HL-60 (cell line): Measurements from ENCODE around the gene RBBP4.

Experiments used
- DNase-seq, 2 experiments: peaks; one replicate each; pipeline ENCODE4 v3.0.0-alpha.2; 2010 to 2020; ENCODE audit warnings: low read depth in 1 of 2, low spot score in 1 of 2
- H3K27ac ChIP-seq: fragments of 250-450 bp; sonication (Bioruptor Pico); replicated peaks from 2 replicates; pipeline ENCODE4 v1.5.1; 2020; ENCODE audit warnings: mild to moderate bottlenecking, moderate library complexity
- H3K27me3 ChIP-seq: fragments of 250-450 bp; sonication (Bioruptor Pico); 2 replicates; pipeline ENCODE4 v1.5.1; 2021; ENCODE audit warnings: mild to moderate bottlenecking, moderate library complexity; ENCODE audit not compliant: insufficient read depth, poor library complexity, severe bottlenecking
- H3K4me3 ChIP-seq: replicated peaks from 2 replicates; pipeline ENCODE4 v1.5.1; 2011; ENCODE audit warnings: mild to moderate bottlenecking, control low read depth, low read length; ENCODE audit not compliant: insufficient read depth
- CTCF ChIP-seq: IDR thresholded peaks from one replicate; pipeline ENCODE4 v1.5.1; 2011; ENCODE audit warnings: low read length, control low read depth, inconsistent platforms; ENCODE audit not compliant: insufficient read depth
- GABPA ChIP-seq: IDR thresholded peaks from 2 replicates; pipeline ENCODE4 v1.6.1; 2012; ENCODE audit warnings: low read depth
- POLR2AphosphoS5 ChIP-seq: IDR thresholded peaks from 2 replicates; pipeline ENCODE4 v1.6.1; 2012; ENCODE audit warnings: low read depth
- REST ChIP-seq: IDR thresholded peaks from 2 replicates; pipeline ENCODE4 v1.6.1; 2012; ENCODE audit warnings: low read depth; ENCODE audit not compliant: insufficient replicate concordance
- SPI1 ChIP-seq: IDR thresholded peaks from 2 replicates; pipeline ENCODE4 v1.6.1; 2012; ENCODE audit warnings: low read depth, mild to moderate bottlenecking, borderline replicate concordance

The RBBP4 gene

GRCh38 chr1:32609180-32609579, 41.8 kb upstream of the RBBP4 start:
- Histone ChIP-seq H3K27ac (no peak overlapping the region), H3K4me3 (no peak overlapping the region), H3K27me3 (no peaks in the 10 kb centered on the region)
- no peak for DNase-seq
- TF ChIP-seq REST (no peak), SPI1 (no peak), CTCF (no peak), GABPA (no peak), POLR2AphosphoS5 (no peak)

- Histone ChIP-seq H3K27me3 (no peaks in the 10 kb centered on the region), H3K4me3 (no peak overlapping the region), H3K27ac (no peak overlapping the region)
- TF ChIP-seq SPI1 (no peak), CTCF (no peak), GABPA (no peak)
- DNase-seq = no peak
Measured at GRCh38 chr1:32611859-32612188, 39.2 kb upstream of the RBBP4 start.

- Histone ChIP-seq H3K27ac (no peak overlapping the region), H3K27me3 (no peaks in the 10 kb centered on the region), H3K4me3 (no peak overlapping the region)
- TF ChIP-seq GABPA (no peak), CTCF (no peak), REST (no peak), POLR2AphosphoS5 (no peak), SPI1 (no peak)
- DNase-seq = no peak
Measured at GRCh38 chr1:32612189-32612881, 38.7 kb upstream of the RBBP4 start.

- no peaks in the 10 kb centered on the region for H3K27me3 ChIP-seq
- DNase-seq = no peak
- no peak overlapping the region for H3K4me3 ChIP-seq
- TF ChIP-seq SPI1 = no peak
- TF ChIP-seq CTCF = no peak
- no peak for TF ChIP-seq REST
- no peak for TF ChIP-seq POLR2AphosphoS5
- no peak for TF ChIP-seq GABPA
- no peak overlapping the region for H3K27ac ChIP-seq
Measured at GRCh38 chr1:32613472-32613871, 37.5 kb upstream of the RBBP4 start.
